Measurements from ENCODE around the gene LITAFD.

The LITAFD gene

GRCh38 chr16:8855051-8855786 lies 26.9 kb upstream of the LITAFD start:
- H3K4me3 ChIP-seq (ENCODE audit: low read depth, low read length), result no peak overlapping the region
- no peak for DNase-seq (ENCODE audit: low read depth)

- DNase-seq (ENCODE audit: low read depth), result no peak
- no peak overlapping the region for H3K4me3 ChIP-seq (ENCODE audit: low read depth, low read length)
These were observed 26.2 kb upstream of the LITAFD start for GRCh38 chr16:8855972-8856371.

DNA sequence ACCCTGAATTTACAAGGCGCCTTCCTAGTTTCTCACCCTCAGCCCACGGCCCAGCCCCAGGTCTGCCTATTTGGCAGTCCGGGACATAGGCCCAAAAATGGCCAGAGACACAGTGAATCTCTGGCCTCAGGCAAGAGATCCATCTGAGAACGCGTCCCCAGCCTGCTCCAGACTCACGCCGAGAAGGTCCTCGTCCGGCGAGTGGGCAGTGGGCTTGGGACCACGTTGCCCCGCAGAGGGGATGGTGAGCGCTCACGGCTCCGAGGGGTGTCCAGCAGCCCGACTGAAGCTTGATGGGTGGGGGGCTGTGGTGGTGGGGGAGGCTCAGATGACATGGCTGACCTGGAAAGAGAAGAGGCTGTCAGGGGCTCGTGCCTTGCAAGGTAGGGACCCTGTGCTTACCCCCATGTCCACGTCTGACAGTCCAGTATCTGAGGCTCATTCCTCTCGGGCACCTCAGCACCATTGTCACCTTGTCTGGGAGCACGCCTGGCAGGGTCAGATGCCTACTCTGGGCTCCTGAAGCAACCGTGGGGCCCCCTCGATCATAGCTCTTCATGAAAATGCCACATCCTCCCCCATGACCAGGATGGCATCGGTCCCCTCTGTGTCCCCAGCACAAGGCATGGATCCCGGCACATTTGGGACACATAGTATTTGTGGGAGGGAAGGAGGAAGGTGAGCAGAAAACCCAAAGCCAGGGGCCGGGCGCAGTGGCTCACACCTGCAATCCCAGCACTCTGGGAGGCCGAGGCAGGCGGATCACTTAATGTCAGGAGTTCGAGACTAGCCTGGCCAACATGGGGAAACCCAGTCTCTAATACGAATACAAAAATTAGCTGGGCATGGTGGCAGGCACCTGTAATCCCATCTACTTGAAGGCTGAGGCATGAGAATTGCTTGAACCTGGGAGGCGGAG lies 22.9 kb upstream of the LITAFD start:
- no peak overlapping the region for H3K4me3 ChIP-seq (ENCODE audit: low read depth, low read length)

GRCh38 chr16:8859913-8860881 lies 22.0 kb upstream of the LITAFD start:
- no peak overlapping the region for H3K4me3 ChIP-seq (ENCODE audit: low read depth, low read length)
- peak; percentile 19 for DNase-seq (ENCODE audit: low read depth)

More for the DNA sequence above, 22.9 kb upstream of the LITAFD start:
- no peak for DNase-seq (ENCODE audit: low read depth)

DNA sequence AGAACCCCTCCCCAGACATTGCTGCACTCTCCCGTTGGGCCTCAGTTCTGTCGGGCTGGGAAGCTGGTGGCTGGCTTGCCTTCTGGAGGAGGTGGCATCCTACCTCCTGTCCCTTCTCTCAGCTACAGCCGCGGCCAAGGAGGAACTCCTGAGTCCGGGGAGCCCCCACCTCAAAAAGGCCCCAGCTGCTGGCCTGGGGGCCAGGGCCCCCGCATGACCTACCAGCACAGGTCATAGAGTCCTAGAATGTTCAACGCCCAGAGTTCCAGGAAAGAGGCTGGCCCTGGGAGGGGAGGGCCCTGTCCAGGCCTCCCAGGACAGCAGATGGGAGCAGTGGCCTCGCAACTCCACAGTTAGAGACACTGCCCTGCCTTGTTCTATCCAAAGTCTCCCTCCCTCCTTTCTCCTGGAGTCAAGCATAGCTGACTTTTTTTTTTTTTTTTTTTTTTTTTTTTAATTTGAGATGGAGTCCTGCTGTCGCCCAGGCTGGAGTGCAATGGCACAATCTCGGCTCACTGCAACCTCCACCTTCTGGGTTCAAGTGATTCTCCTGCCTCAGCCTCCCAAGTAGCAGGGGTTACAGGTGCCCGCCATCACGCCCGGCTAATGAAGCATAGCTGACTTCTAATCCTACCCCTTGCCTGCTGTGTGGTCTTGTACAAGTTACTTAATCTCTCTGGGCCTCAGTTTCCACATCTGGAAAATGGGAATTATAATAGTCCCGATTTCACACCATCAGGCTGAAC lies 20.4 kb upstream of the LITAFD start:
- H3K4me3 ChIP-seq (ENCODE audit: low read depth, low read length), result no peak overlapping the region
- DNase-seq (ENCODE audit: low read depth), result no peak

- H3K4me3 ChIP-seq (ENCODE audit: low read depth, low read length), result no peak overlapping the region
- no peak for DNase-seq (ENCODE audit: low read depth)
These were observed 19.6 kb upstream of the LITAFD start for GRCh38 chr16:8862309-8863130.

GRCh38 chr16:8863594-8864424 lies 18.3 kb upstream of the LITAFD start:
- no peak for DNase-seq (ENCODE audit: low read depth)
- H3K4me3 ChIP-seq (ENCODE audit: low read depth, low read length), result no peak overlapping the region

DNA sequence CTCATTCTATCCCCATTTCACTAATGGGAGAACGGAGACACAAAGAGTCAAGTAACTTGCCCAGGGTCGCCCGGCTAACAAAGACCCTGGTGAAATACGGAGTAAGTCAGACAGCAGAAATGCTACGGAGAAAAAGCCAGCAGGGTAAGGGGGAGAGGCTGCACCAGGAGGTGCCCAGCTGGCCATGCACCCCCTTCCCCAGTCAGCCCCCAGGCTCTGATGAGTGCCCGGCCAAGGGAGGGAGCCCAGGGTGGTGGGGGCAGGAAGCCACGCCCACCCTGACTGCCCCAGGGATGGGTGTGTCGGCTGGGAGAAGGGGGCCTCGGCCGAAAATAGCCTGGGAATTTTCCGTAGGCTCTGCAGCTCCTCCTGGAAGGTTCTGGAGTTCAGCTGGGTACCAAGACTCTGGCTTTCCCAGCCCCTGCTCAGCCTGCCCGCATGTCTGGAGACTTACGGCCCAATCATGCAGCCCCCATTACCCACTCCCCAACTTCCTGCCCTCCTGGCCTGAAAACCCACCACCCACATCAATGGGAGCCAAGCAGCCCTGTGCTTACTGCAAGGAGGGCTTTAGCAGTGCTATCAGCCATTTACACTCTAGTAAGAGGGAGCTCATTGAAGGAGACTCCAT lies 17.6 kb upstream of the LITAFD start:
- H3K4me3 ChIP-seq (ENCODE audit: low read depth, low read length), result no peak overlapping the region
- no peak for DNase-seq (ENCODE audit: low read depth)

DNA sequence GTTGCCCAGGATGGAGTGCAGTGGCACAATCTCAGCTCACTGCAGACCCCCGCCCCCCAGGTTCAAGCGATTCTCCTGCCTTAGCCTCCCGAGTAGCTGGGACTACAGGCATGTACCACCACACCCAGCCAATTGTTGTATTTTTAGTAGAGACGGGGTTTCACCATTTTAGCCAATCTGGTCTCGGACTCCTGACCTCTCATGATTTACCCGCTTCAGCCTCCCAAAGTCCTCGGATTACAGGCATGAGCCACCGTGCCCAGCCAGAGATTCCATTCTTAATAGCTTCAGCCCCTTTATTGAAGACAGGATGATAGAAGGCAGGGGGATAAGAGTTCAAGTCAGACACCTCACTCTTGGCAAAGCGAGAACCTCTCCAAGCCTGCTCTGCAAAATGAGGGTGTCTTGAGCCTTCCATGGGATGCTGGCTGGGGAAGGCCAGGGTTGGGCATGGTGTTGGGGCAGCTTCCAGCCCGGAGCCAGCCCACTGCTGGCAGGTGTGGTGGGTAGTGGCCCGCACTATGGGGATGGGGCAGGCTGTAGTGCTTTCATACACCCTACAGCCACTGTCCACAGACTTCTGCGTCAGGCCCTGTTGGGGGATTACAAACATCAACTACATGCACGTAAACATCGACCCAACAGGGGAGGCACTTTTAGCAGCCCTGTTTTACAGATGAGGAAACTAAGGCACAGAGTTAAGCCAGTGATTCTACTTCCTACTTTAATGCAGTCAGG lies 16.8 kb upstream of the LITAFD start:
- DNase-seq (ENCODE audit: low read depth), result no peak
- no peak overlapping the region for H3K4me3 ChIP-seq (ENCODE audit: low read depth, low read length)

DNA sequence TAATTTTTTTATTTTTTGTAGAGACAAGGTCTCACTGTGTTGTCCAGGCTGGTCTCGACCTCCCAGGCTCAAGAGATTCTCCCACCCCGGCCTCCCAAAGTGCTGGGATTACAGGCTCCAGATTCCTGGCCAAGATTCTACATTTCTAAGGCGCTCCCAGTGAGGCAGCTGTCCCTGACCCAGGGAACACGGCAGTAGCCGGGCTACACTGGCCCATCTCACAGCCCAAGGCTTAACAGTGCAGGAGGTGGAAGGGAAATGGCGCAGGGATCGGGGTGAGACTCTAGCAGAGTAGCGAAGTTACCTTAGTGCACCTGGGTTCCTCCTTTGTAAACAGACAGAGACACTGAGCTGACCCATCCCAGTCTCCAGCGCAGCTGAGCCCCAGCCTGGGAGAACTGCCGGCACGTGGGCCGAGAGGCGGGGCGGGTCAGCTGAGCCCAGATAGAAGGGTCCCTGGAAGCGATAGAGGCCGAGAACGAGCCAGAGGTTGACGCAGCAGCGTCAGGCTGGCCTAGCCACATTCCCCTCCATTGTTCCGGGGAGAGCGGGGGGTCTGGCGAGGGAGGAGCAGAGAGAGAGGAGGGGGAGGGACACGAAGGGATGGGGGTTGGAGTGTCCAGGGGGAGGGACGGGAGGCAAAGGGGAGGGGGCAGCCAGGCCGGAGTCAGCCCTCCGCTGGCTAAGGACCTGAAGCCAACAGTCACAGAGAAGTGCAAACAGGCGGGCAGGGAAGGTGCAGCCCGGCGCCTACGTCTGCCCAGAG lies 15.8 kb upstream of the LITAFD start:
- peak overlapping the region; percentile 73 for H3K4me3 ChIP-seq (ENCODE audit: low read depth, low read length)
- no peak for DNase-seq (ENCODE audit: low read depth)

- peak overlapping the region; percentile 73 for H3K4me3 ChIP-seq (ENCODE audit: low read depth, low read length)
- no peak for DNase-seq (ENCODE audit: low read depth)
These were observed 15.3 kb upstream of the LITAFD start for GRCh38 chr16:8866884-8867215.

DNA sequence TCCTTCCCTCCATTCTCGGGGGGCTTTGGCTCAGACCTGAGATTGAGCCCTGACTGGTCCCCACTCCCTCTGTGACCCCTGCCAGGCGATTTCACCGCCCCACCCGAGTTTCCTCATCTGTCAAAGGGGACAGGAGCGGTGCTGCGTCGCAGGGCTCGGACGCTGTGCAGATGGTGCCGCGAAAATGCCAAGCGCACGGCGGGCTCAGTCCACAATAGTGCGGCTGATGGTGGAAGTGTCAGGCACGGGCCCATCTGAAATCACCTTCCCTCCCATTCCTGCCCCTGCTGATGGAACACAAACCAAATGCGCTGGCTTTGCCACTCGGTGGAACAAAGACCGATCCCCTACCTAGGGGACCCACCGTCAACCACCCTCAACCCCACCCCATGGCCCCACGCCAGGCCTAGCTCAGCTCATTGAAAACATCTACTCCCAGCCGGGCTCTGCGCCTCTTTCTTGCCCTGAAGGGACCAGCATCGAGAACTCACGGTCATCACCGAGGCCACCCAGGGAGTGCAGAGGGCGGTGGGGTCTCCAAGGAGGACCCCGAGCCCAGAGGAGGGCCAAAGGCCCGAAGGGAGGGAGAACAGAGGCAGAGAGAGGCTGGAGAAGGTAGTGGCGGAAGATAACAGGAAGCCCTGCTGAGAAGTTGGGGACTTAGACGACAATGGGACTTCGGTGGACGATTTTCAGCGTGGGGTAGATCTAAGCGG lies 14.8 kb upstream of the LITAFD start:
- peak overlapping the region; percentile 73 for H3K4me3 ChIP-seq (ENCODE audit: low read depth, low read length)
- no peak for DNase-seq (ENCODE audit: low read depth)

DNA sequence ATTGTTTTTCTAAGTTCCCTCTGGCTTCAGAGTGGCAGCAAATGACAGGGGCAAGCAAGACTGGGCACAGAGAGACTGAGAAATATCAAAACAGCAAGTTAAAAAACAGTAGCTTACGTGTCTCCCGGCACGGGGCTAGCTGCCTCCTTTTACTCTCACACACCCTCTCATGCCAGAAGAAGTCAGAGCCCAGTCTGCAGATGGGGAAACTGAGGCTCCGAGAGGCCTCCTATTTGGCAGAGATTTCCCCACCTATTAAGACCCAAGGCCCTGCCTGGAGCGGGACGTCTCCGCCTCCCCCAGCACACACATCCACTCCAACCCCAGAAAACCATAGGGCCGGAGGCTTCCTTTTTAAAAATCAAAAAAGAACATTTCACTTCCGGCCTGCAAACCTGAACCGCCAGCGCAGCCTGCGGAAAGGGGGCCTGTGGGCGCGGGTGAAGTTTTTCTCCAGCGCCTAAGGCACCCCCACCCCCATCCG lies 14.2 kb upstream of the LITAFD start:
- DNase-seq (ENCODE audit: low read depth), result no peak
- H3K4me3 ChIP-seq (ENCODE audit: low read depth, low read length), result peak overlapping the region; percentile 73

DNA sequence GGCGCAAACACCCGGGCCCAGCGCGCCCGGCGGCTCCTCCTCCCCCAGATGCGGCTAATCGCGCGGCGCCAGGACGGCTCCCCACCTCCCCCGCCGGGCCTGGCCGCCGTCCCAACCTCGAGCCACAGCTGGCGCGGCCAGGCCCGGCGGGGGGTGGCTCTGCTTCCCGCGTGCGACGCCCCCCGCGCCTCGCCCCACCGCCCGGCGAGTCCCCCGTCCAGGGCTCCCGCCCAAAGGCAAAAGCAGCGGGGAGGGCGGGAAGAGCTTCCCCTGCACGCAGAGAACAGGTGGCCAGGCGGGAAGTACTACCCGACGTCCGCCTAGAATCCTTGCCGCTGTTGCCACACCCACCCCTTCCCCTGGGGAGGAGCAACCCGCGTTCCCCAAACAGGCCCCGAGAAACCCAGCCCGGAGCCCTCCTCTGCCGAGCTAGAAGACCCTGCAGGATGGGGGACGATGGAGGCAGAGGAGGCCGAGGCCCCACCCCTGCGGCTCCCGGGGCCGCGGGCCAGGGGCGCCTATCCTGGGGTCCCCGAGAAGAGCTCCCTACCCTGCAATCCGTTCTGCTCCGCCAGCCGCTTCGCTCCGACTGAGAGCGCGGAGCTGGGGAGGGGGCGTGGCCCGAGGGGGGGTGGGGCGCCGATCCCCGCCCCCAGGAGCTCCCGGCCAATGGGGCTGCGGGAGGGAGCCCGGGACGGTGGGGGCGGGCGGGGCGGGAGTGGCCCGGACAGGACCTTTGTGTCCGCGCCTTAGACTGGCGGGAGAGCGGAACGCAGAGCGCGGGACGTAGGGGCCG lies 13.5 kb upstream of the LITAFD start, which contains the start of gene CARHSP1:
Gene CARHSP1, minus strand, starts transcription at position 591 of the 796 bp plus-strand sequence. CDS start 9,678 bp downstream, outside the sequence.
- peak; percentile 61 for DNase-seq (ENCODE audit: low read depth)
- H3K4me3 ChIP-seq (ENCODE audit: low read depth, low read length), result peak within 1 kb of the TSS; percentile 73

Measured in skeletal muscle cell (primary cell).